DMS53 treated with DMSO at 0.1 percent for 48 hours (cell line): ENCODE measurements around the gene MAST1.
"Not testable (repeated sequence)": the region's sequence is repeated elsewhere in the genome, so short reads cannot be mapped to it uniquely, and the experiment has no call there.

Experiments used
- DNase-seq: peaks from one replicate; lab custom pipeline; 2025; ENCODE audit not compliant: unreplicated experiment; lab: John Stamatoyannopoulos, UW

The MAST1 gene

DNA sequence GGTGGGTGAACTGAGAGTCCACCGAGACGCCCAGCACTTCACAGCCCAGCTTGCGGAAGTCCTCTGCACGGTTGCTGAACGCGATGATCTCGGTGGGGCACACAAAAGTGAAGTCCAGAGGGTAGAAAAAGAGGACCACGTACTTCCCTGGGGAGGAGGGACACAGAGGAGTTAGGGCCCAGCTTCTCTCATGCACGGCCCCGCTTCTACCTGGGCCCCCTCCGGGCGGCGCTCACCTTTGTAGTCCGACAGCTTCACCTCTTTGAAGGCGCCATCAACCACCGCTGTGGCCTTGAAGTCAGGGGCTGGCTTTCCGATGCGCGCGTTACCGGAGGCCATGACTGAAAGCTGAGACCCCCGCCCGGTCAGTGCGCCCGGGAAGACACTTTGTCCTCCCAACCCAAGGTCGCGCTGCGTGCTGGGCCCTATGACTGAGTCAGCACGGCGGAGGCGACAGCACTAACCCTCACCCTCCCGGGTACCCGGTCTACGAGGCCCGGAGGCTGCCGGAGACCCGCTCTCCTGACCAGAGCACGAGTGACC, 37.3 kb upstream of the MAST1 start:
- no peak for DNase-seq

DNA sequence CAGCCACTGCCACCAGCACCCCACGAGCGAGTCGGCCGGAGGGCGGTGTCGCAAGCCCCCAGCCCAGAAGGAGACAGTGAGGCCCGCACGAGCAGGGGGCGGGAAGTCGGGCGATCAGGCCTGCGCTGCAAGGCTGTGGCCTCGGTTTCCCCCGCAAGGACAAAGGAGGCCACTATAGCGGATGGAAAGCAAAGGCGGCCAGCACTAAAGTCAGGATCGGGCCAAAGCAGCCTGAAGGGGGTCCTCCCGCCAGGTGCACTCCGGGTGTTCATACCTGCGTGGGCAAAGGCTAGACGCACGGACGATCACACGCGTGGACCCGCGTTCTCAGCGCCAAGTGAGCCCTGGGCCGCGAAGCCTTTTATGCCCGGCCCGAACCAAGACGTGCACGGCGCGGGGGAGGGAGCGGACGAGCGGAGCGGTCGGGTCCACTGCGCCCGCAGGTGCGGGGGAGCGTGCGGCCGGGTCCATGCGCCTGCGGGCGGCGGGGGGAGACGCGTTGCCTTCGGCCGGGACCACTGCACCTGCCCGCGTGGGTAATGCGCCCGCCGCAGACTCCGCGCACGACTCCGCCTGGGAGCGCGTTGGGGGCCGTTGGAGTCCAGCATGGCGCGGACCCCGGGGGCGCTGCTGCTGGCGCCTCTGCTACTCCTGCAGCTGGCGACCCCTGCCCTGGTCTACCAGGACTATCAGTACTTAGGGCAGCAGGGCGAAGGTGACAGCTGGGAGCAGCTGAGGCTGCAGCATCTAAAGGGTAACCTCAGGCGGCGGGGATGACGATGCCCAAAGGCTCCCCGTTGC, 36.6 kb upstream of the MAST1 start, which contains the start of the genes PRDX2 and THSD8:
Gene PRDX2, minus strand, starts transcription at position 335 of the 801 bp plus-strand sequence. CDS start 539 bp downstream, outside the sequence.
Gene THSD8, plus strand, starts transcription at position 604 of the 801 bp plus-strand sequence. Its CDS starts 3 bp downstream, at position 607.
- peak; percentile 47 for DNase-seq

DNA sequence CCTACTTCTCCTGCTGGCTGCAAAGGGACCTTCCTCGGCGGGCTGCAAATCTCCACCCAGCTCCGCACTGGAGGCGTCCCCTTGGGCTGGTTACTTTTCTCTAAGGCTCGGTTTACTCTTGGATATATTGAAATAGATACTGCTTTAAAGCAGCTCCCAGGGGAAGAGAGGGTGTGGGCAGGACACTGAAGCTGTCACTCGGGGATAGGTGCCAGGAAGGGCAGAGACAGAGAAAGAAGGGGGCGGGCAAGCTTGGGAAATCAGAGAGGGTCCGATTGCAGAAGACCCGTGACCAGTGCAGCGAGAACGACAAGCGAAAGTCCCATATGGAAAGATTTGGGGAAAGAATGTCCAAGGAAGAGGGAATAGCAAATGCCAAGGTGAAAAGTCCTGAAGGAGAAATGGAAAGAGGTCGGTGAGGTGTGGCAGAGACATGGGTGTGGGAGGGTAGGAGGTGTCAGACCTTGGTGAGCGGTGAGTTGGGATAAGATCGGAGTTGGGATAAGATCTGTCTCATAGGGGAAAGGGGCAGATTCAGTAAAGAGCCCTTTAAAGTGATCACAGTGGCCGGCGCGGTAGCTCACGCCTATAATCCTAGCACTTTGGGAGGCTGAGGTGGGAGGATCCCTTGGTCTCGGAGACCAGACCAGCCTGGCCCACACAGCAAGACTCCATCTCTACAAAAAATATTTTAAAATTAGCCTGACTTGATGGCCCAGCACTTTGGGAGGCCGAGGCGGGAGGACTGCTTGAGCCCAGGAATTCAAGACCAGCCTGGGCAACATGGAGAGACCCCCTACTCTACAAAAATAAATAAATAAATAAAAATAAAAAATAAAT, 35.8 kb upstream of the MAST1 start:
- no peak for DNase-seq

DNA sequence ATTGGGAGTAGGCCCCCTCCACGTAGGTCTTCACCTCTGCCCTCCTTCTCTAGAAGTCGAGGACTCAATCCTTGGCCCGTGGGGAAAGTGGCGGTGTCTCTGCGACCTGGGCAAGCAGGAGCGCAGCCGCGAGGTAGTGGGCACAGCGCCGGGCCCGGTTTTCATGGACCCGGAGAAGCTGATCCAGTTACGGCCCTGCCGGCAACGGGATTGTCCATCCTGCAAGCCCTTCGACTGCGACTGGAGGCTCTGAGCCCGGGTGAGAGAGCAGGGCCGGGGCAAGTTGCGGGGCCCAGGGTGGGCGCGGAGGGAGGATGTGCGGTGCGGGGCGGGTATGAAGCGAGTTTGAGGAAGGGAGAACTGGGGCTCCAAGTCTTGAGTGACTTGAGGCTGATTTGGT, 34.3 kb upstream of the MAST1 start:
- no peak for DNase-seq

DNA sequence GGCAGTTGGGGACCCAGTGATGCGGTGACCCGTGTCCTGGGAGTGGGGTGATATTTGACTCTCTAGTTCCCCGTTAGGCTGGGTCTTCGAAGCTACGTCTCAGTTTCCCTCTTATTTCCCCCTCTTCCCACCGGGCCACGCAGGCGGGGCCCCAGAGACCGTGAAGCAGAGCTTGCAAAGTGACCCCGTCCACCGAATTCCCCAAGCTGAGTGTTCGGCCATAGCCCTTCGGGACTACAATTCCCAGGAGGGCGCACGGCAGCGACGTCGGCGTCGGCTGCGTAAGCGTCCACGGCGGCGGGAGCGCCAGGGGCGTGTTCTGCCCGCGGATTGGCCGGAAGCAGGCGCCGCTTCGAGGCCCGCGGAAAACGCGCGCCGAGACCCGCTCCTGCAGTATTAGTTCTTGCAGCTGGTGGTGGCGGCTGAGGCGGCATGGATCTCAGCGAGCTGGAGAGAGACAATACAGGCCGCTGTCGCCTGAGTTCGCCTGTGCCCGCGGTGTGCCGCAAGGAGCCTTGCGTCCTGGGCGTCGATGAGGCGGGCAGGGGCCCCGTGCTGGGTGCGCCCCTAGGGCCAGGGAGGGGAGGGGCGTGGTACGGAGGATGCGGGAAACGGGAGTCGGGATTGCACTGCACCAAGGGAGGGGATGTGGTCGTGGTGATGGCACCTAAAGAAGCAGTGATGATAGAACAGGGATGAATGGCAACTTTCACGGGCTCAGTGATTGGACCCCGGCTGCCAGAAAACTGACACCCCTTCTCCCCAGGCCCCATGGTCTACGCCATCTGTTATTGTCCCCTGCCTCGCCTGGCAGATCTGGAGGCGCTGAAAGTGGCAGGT, 31.9 kb upstream of the MAST1 start, which contains the start of gene RNASEH2A:
Gene RNASEH2A, plus strand, starts transcription at position 343 of the 840 bp plus-strand sequence. Its CDS starts 90 bp downstream, at position 433.
- peak; percentile 79 for DNase-seq

DNA sequence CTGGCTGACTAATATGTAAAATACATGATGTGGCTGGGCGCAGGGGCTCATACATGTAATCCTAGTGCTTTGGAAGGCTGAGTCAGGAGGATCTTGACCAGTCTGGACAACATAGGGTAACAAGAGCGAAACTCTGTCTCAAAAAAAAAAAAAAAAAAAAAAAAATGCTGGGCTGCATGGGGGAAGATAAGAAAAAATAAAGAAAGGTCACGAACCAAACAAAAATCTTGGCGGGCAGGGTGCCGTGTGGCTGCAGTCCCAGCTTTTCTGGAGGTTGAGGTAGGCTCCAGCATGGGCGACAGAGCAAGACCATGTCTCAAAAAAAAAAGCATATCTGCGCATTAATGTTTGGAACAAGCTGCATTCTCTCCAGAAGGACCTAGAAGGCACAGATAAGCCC, 23.2 kb upstream of the MAST1 start:
- no peak for DNase-seq

DNA sequence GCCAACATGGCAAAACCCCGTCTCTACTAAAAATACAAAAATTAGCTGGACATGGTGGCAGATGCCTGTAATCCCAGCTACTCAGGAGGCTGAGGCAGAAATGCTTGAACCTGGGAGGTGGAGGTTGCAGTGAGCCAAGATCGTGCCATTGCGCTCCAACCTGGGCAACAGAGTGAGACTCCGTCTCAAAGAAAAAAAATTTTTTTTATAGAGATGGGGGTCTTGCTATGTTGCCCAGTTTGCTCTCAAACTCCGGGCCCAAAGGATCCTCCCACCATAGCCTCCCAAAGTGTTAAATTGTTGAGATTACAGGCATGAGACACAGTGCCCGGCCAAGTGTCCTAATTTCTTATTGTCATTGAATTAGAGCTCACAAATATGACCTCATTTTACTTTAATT, 21.1 kb upstream of the MAST1 start:
- not testable (repeated sequence) for DNase-seq

DNA sequence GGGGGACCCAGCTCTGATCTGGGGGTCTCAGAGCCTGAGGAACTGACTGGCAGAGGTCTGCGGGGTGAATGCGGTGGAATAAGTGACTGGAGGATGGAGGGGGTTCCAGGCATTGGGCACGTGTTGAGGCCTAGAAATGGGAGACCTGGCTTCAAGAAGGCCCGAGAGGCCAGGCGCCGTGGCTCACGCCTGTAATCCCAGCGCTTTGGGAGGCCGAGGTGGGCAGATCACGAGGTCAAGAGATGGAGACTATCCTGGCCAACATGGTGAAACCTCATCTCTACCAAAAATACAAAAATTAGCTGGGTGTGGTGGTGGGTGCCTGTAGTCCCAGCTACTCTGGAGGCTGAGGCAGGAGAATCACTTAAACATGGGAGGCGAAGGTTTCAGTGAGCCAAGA, 20.5 kb upstream of the MAST1 start:
- not testable (repeated sequence) for DNase-seq

DNA sequence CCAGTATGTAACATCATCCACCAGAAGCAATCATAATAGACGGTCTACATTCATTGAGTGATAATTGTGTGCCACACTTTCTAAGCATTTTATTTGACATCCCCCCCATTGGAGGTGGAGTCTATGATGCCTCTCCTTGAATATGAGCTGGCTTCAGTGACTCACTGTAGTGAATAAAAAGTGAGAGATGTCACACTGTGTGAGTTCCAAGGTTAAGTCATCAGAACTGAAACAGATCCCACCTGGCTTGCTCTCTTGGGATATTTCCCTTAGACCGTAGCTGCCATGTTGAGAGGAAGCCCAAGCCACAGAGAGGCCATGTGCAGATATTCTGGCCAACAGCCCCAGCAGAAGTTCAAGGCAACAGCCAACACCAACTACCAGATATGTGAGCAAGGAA, 16.6 kb upstream of the MAST1 start:
- no peak for DNase-seq

DNA sequence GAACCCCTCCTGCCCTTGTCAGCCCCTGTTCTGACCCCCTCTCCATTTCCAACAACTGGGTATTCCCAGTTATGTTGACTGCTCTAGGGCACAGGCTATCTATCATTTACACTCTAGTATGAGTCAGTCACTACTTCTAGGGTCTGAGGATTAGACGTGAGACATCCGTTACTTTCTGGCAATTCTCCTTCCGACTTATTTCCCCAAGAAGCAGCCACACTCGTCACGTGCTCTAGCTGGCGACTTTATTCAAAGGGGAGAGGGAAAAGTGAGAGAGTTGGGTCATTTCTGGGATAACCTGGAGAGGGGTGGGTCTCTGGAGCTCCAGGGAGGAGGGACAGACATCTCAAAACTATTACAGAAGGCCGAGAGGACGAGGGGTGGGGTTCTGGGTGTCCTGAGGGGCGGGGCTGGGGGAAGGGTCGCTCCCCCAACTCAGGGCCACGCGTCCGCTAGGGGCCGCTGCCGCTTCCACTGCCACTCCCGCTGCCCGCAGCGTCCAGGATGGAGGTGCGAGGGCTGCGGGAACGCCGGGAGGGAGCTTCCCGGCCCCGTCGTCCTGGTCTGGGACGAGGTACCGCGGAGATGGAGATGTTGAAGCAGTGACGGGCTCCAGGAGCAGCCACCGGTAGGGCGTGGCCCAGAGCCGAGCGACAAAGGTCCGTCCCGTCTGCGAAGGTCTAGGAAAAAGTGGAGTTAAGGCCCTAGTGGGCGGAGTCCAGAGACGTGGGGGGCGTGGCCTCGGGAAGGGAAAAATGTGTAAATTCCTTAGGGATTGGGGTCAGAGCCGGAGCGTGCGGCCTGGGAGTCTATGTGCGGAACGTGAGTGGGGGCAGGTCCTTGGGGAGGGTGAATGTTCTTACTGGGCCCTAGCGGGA, 12.8 kb upstream of the MAST1 start:
- DNase-seq = no peak

DNA sequence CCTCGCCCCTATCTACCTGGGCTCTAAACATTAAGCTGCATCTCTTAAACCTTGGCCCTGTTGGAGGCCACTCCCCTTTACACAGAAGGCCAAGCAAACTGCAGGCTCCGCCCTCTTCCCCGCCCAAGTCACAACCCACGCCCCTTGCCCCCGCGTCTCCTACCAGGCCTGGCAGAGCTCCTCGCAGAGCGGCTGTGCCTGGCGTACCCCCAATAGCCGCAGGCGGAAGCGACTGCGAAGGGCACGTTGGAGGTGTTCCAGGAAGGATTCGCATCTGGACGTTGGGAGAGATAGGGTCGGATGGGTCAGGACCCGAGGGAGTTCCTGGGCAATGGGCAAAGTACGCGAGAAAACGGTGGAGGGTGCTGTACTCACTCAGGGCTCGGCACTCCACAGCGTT, 9.8 kb upstream of the MAST1 start:
- no peak for DNase-seq

DNA sequence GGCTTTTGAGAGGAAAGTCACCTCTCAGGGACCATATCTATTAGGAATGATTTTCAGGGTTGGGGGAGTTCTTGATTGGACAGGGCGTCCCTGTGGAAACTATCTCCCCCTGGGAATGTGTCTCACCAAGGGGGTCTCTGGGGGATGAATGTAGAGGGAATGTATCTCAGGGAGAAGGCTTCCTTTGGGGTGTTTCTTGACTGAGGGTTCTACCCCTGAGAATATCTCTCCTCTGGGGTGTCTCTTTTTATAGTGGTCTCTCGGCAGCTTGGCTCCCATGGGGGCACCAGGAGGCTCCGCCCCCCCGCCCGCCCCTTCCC, 4.9 kb upstream of the MAST1 start:
- DNase-seq = no peak

DNA sequence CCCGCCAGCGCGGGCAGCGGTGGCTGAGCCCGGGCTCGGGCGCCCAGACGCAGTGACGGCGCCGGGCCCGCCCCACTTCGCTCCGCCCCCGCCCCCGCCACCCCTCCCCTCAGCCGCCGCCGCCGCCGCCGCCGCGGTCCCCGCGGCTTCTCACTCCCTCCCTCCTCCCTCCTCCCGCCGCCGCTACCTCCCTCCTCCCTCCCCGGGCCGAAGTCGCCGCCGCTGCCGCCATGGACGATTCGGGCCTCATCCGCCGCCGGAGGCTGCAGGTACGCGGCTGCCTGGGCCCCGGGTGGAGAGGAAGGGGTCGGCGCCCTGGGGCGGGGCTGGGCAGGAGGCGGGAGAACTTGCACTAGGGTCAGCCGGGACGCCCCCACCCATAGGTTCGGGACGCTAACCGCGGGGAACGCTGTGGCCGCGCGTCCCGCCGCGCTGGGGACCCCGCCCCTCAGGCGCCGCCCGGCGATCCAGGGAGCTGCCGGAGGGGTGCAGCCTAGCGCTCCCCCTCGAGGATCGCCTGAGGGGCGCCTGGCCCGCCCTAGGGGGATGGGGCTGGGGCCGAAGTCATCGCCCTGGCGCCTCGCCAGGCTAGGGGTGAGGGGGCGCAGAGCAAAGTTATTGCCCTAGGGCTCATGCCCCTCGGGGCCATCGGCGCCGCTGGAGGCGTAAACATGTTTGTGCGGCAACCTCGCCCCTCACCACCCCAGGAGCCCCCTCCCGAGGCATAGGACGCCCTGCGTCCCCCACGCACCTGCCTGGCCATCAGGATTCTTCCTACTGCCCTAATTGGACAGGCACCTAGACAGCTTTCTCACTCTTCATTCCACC, 4.4 kb upstream of the MAST1 start:
- no peak for DNase-seq

DNA sequence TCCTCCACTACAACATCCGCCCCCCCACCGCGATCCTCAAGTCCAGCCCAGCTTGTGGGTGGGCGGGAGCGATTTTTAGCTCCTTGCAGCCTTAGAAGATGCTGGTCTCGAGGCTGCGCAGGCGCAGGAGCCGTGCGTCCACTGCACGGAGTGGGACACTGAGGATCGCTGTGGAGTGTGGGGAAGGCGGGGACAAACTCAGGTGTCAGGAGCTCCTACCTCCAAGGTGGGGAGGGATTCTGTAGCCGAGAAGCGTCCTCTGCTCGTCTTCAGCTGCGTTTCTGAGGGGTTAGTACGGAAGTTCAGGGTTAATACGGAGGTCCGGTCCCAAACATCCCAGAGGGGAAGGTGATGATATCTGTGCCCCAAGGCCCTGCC, 3.8 kb upstream of the MAST1 start, which contains the start of gene RTBDN:
Gene RTBDN, minus strand, starts transcription at position 14 of the 378 bp plus-strand sequence. CDS start 4,600 bp downstream, outside the sequence.
- DNase-seq = no peak

DNA sequence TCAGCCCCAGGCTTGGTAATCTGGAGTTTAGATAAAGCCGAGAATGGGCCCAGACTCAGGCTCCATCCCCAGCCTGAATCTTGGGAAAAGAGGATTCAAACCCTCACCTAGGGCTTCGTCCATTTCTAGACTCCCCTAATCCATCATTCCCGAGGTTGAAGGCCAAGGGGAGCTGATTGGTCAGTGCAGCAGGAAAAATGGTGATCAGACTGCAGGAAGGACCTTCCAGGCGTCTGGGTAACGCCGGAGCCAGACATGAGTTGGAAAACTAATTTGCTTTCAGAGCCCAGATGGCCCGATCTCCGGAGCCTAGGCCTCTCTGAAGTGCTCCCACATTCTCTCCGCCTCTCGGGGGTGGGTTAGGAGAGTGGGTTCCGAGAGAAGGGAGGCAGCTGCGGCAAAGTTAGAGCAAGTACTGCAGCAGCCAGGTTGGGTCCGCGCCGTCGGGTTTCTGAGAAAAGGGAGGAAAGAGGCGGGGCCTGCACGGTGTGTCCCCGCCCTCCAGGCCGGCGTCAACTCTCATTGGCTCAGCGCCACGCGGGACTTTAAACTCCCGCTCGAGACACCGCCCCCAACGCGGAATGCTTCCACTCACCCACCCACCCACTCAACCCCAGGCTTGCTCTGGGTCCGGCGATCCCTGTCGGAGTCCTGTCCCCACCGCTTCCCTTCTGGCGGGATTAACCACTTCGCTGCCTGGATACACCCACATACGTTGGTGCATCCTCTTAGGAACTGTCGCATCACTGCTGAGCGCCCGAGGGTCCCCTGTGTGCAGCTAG, 3.1 kb upstream of the MAST1 start:
- no peak for DNase-seq

DNA sequence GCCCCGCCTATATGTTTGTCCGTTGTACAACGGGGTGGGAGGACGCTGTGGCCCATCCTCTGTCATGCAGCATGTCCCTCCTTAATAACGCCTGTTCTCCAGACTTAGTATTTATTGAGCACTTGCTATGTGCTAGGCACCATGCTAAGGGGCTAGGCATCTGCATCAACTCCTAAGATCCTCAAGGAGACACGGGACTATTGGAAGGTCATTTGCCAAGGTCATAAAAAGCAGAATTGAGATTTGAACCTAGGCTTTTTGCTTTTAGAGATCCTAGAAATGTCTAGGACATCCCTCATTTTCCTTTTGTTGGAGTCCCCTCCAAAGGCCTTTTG, 1.8 kb upstream of the MAST1 start:
- no peak for DNase-seq

DNA sequence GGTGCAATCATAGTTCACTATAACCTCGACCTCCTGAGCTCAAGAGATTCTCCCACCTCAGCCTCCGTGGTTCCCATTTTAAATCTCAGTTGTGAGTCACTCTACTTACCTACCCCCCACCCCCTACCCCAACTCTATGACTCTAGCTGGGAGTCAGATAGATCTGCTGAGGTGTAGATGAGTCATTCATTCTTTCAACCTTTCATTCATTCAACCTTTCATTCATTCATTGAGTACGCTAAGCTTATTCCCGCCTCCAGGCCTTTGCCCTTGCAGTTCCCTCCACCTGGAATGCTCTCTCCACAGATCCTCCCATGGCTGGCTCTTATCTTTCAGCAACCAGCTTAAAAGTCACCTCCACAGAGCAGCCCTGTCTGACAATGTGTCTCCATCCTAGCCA, 1.1 kb upstream of the MAST1 start:
- no peak for DNase-seq
